ENCODE results near the gene PGAM2.

Gene PGAM2

DNA sequence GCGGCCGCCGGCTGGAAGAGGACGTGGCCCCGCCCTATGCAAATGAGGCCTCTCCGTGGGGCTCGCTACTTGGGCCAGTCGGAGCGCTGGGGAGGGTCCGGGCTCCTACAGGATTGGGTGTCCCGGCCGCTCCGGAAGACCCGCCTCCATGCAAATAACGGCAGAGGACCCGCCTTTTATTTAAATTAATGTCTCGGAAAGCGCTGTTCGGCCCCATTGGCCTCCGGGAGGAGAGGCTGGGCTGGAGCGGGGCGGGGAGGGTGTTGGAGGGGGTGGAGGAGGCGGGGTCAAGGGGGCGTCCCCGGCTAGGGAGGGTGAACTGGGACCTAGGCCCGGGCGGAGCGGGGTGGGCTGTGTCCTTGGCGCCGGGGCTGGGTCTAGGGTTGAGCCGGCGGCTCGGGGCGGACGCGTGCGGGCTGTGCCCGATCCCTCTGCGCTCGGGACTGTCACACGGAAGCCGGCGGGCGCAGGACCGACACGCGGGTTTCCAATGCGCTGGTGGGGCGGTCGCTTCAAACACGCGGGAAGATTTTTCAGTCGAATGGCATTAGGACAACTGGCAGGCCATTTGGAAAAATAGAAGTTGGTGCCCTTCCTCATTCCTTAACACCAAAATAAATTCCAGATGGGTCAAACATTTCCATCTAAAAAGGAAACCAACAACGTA, 17.3 kb upstream of the PGAM2 start:
- peak; percentile 99 for DNase-seq

DNA sequence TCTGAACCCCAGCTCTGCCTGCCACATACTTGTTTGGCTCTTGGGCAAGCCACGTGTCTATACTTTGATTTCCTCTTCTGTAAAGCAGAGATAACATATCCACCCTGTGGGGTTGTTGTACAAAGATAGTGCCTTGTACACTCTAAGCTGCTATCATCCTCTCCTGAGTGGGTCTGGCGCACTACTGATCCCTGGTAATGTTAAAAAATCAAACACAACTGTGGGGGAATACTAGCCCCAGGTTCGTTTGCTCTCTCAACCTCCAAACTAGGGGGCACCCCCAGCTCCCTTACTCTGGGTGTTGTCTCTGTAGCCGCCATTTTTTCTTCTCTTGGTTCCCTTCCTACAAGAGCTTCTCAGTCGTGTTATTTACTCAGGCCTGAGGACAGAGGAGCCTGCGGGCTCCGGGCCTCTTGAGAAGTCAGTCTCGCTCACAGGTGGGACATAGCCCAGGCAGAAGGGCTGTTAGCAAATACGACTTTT, 15.9 kb upstream of the PGAM2 start:
- no peak for DNase-seq

DNA sequence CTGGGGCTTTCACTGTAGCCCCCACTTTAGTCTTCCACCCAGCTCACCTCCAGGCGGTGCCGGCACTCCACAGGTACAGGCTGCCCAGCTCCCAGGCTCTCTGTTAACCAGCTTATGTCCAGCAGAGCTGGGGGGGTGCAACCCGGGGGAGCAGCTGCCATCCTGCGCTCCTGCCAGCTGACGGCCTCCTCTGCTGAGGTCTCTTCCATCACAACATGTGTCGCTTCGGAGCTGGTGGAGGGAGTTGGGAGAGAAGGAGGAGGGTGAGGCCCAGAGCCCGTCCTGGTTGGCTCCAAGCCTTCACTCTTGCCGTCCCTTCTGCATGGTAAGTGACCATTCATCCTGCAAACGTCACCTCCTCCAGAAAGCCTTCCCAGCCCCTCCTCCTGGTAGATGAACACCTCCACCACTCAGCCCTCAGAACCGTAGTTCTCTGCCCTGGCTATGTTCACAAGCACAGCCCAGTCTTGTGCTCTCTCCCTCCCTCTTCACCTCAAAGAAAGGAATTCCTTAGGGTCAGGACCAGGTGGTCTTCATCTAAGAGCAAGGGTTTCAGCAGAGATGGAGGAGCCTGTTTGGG, 15.4 kb upstream of the PGAM2 start:
- no peak for DNase-seq

DNA sequence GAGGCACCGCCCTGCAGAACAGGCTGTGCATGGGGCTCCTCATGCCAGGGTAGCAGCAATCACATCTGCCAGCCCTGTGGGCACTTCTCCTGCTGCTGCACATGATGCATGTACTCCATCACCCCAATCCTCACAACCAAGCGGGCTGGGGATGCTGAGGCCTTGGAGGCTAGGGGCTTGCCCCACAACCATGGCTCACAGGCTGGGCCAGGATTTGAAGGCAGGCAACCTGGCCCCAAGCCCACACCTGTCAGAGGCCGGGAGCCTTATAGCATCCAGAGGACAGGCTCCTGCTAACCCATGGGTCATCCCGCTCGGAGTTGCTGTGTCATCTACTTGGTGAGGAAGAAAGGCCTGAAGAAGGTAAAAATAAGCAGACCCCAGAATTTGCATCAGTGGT, 14.8 kb upstream of the PGAM2 start:
- no peak for DNase-seq

DNA sequence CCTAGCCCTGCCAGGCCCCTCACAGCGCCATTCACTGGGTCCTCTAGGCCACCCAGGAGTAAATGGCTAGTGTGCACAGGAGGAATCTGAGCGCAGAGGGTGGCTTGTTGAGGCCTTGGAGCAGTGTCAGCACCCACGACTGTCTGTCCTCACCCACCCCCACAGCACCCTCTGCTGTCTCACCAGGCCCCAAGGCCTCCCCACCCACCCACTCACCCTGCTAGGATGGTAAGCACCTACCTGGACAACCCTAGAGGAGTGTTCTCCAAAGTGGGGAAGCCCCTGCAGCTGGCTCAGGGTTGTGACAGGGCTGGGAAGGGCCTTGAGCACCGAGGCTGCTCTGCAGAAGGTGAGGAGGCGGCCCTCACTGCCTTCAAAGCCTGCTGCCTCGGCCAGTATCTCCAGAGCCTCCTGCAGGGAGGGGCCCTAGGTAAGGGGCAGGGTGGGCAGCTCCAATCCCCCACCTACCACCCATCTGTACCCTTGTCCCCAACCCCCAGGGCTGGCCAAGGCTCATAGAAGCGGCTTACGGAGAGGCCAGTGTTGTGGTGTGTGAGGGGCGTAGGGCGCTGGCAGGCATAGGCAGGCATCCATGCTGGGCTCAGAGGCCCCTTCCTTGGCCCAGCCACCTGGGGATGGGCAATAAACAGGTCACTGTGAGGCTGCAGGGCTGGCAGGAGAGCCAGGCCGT, 14.1 kb upstream of the PGAM2 start:
- no peak for DNase-seq

DNA sequence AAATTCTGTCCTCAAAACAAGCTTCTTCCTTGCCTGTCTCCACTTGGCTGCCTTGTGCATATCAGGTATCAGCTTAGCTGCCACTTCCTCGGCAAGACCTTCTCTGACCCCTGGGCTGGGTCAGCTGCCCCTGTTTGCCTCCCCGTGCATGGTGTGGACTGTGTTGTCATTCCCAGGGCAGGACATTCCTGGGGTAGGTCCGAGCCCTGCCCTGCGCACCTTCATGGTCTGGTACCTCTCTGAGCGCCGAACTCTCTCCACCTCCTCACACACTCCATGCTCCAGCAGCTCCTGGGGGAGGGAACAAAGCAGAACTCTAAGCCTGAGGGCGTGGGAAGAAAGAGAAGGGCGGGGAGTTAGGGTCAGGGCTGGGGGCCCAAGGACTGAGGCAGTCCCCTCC, 13.2 kb upstream of the PGAM2 start:
- DNase-seq = no peak

DNA sequence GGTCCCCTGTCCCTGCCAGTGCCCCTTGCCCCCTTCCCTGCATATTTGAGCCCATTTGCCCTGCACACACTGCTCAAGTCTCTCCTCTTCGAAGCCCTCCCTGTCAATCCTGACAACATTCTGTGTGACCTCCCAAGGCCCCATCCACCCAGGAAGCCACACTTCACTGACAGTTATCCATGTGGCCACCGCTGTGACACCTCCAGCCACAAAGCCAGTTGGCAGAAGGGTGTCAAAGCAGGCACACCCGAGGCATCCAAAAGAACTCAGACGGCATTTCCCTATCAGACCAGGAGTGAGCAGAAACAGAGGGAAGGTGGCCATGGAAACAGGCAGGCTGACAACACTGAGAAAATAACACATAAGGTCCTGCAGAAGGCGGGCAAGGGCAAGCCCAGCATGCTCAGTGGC, 12.3 kb upstream of the PGAM2 start:
- no peak for DNase-seq

DNA sequence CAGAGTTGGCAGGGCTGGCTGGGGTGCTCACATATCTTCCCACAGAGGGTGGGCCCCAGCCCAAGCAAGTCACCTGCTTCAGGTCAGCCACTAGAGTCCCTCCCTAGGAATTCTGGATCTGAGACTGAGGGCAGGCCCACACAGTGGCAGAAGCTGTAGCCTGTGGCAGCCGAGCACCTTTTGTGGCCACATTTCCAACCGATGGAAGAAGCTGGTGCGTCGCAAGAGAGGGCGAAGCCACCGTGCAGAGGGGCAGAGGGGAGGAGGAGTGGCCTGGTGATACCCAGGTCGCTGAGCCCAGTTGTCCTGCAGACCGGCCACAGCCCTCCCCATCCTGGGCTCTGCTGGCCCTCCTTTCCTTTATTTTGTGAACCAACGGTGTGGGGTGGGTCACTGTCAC, 11.7 kb upstream of the PGAM2 start:
- DNase-seq = no peak

DNA sequence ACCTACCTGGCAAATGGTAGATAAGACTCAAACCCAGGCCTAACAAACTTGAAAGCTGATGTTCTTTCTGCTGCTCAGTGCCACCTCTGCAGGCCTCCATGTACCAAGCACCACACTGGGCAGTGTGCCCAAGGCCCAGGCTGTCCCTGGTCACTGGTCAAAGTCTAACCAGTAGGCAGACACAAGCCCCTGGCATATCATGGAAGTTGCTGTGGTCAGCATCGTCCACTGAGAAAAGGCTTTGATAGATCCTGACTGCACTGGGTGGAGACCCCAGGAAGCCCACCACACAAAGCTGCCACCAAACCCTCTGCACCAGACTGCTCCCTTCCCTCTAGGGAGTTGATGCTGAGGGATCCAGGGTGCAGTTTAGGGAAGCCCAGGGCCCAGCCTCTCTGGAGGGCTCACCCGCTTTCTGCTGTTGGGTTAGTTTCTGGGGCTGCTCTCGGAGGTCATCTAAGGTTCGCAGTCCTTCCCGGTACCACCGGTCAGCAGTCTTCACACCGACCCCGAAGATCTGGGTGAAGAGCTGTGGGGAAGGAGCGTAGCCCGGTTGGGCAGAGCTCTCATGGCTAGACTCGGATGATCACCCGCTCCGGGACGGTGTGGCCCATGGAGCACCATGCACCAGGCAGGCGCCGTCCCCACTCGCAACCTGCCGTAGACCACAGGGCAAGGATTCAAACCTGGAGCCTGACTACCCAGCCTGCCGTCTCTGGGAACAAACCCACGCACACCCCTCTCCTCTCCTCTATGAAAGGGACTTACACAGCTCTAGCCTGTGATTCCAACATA, 10.9 kb upstream of the PGAM2 start:
- no peak for DNase-seq

DNA sequence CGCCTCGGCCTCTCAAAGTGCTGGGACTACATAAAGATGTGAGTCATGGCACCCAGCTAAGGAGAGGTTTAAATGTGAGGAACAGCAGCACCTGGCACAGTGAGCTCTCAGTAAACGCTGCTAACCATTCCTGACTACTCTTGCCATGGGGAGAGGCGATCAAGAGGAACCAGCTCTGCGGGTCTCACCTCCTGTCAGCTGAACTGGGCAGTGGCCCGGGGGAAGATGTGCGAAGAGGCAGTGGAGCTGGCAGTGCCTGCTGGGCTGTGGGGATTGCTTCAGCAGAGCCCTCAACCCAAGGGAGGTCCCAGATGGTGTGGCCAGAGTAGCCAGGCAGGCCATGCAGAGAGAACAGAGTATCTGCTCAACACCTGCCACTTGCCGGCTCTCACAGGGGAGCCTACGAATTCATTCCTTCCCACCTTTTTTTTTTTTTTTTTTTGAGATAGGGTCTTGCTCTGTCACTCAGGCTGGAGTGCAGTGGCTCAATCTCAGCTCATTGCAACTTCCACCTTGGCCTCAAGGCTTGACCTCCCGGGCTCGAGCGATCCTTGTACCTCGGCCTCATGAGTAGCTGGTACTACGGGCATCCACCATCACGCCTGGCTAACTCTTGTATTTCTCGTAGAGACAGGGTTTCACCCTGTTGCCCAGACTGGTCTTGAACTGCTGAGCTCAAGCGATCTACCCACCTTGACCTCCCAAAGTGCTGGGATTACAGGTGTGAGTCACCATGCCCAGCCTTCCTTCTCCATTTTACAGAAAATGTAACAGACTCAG, 10.1 kb upstream of the PGAM2 start:
- DNase-seq = no peak

DNA sequence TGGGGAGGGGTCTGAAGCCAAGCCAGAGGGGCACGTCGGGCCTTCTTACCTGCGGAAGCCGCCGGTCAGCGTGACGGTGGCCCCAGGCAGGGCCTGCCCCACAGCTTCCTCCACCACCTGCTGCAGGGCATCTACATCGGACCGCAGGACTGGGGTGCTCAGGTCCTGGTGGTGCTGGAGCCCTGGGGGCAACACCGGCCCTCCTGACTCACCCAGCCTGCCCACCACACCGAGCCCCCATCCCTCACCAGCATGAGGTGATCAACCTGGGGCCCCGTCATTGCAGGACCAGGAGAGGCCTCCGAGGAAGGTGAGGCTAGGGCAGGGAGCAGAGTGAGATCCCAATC, 9.0 kb upstream of the PGAM2 start:
- no peak for DNase-seq

DNA sequence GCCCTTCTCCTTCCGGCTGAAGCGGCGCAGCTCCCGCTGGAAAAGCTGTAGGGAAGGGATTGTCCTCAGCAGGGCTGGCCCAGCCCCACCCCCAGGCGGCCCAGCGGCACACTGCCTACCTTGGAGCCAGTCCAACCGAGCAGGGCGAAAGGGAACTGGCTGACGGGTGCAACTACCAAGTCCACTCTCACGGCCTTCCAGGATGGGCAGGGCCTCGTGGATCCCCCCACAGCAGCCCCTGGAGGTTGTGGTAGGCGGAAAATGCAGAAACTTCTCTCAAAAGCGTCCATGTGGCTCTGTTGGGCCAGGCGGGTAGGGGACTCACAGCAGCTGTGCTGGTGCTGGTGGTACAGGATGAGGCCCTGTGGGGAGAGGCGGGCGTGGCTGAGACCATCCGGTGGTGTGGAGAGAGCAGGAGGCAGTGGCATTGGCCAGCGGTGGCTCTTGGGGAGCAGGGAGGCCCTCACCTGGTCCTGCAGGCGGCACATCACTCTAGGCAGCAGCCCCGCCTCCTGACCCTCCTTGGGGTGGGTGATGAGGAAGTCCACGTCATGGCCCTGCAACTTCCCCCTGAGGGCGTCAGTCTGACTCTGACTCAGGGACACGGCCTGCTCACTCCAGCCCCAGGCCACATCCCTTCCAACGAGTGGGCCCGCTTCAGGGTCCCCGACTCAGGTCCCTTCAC, 8.4 kb upstream of the PGAM2 start:
- DNase-seq = no peak

DNA sequence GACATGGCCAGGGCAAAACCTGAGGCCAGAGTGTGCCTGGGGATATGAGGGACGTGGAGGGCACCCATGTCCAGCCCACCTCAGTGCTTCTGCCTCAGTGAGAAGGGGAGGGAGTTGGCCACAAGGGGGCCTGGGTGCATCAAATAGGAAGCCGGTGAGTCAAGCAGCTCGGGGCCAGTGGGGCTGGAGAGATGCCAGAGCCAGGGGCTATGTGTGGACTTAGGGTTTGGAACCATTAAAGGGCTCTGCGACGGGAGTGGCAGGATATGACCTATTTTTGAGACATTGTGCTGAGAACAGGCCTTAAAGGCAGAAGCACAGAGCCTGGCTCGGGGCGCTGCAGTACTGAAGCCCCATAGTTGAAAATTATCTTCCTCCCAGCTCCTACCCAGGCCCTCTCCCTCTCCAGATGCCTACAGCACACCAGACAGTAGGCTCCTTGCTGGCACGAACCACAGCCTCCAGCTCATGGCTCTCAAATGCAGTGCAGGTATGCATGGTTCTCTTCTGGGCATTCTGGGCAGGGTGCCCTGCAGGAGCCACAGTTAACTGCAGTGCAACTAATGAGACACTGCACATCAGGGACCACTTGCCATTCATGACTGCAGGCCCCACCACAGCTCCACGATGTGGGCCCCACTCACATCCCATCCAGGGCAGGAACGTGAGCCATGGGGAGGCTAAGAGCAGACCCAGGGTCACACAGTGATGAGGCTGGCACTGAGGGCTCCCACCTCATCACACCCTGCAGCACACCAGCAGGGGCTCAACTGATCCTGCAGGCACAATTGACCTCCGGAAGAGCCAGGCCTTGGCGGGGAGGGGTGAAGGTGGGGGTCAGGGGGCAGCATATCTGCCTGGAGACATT, 7.2 kb upstream of the PGAM2 start:
- peak; percentile 16 for DNase-seq

DNA sequence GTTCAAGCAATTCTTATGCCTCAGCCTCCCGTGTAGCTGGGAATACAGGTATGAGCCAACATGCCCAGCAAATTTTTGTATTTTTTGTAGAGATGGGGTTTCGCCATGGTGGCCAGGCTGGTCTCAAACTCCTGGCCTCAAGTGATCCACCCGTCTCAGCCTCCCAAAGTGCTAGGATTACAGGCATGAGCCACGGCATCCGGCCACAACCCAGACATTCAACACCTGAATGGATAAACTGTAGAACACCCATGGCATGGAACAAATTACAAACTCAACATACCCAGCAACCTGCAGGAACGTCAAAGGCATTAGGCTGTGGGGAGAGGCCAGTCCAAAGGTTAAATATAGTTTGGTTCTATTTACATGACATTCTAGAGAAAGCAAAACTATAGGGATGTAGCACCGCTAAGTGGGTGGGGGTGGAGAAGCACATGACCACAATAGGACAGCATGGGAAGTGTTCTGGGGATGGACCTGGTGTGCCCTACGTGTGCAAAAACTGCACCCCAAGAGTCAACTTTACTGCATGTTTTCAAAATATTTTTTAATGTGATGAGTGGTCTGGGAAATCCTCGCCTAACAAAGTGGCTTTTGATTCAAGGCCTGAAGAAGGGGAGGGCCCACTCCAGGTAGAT, 6.5 kb upstream of the PGAM2 start:
- no peak for DNase-seq

DNA sequence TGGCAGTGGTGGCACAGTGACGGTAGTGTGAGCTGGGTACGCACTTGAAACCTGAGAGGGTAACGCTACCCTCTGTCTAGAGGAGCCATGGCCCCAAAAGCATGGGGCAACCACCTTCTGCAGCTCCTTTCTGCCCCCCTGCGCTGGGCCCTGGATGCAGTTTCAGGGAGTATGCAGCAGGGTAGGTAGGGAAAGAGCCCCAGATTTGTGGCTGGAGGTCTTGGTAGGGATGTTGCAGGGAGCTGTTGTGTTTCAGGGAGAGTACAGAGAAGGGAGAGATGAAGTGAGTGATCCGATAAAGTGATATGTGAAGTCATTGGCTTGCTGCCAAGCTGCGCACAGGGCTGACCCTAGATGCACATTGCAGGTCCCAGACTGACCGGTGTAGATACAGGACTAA, 2.7 kb upstream of the PGAM2 start:
- DNase-seq = no peak

DNA sequence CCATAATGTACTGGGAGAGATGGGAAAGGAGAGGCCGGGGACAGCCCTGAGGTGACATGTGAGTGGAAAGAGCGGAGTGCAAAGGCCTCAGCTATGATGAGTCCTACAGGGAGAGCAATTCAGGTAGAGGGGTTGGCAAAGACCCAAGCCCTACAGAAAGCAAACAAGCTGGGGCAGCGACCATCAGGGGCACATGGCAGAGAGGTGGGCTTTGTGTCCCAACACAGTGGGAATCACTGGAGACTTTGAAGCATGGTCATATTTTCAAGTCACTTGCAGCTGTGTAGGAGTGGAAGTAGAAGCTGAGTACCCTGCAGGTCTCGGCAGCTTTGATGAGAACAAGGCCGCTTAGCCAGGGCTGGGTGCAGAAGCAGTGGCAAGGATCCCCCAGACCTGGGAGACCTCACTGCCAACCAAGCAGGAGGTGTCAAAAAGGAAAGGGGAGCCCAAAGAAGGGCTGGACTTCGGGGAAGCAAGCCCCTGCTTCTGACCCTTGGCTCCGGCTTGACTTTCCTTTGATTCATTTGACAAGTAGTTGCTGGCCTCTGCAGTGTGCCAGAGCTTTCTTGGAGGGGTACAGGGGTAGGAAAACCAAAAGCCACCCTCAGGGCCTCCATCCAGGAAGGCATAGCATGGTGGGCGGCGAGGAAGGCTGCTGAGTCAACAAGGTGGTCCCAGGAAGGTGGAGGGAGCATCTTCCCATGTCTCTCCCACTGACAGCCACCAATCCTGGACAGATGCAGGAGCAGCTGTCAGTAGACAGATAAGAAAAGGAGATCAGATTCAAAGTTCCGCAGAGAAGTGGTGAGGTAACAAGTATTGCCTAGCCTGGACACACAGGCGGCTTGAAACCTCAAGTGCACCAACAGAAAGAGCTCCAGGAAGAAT, 1.9 kb upstream of the PGAM2 start:
- peak; percentile 14 for DNase-seq

DNA sequence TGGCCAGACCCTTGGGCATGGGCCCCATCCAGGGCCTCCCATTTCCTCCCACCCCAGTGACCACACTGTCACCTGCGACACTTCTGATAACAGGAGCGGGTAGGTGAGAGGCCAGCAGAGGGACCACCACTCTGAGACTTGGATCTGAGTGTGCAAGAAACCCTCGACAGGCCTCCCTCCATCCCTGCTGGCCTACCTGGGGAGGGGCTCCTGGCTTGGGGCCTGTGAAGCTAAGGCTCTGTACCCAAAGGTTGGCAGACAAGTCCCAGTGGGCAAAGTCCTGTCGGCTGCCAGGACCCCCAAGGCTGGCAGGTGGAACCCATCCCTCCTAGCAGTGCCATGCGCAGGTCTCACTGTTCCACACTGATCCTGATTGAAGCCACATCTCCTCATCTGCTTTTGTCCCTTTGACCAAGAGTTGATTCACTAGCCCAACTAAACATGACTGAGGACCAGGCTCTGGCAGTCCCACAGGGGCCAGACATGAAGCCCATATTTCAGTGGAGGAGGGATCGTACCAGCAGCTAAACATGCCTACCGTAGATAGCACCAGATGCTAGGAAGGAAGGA, 1.2 kb upstream of the PGAM2 start:
- no peak for DNase-seq

DNA sequence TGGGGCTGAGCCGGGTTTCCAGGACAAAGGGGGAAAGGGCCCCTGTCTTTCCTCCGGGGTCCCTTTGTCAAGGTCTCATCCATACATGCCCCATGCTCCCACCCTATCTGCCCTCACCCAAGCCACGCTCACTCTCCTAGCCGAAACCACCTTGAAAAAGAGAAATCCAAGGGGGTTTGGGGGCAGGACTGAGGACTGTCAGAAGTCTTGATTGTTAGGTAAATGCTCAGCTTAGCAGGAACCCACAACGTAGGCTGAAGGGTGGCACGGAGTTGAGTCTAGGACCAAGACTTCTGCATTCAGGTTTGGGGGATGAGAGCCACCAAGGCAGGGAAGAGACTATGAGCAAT, 719 bp upstream of the PGAM2 start:
- DNase-seq = no peak

DNA sequence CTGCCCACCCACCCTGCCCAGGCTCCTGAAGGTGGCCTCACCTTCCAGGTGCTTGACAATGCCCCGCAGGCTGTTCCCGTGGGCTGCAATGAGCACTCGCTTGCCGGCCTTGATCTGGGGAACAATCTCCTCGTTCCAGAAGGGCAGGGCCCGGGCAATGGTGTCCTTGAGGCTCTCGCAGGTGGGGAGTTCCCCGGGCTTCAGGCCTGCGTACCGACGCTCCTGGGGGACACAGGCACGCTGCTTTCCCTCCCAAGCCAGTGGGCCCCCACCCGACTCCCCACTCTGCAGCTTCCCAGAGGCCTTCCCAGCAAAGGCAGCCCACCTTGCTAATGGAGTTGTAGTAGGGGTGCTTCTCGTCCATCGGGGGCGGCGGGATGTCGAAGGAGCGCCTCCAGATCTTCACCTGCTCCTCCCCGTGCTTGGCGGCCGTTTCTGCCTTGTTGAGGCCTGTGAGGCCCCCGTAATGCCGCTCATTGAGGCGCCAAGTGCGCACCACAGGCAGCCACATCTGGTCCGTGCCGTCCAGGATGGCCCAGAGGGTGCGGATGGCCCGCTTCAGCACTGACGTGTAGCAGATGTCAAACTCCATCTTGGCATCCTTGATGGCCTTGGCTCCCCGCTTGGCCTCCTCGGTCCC, 456 bp downstream of the PGAM2 start:
- no peak for DNase-seq
